ENCODE data around the gene C19orf38. TPM values are rescaled to one million over a fixed set of nuclear protein-coding genes. Genes with fewer than 3 reads are reported as not detected.

C19orf38 gene
- total RNA-seq, 1 experiment from 2014 or later = not detected

DNA sequence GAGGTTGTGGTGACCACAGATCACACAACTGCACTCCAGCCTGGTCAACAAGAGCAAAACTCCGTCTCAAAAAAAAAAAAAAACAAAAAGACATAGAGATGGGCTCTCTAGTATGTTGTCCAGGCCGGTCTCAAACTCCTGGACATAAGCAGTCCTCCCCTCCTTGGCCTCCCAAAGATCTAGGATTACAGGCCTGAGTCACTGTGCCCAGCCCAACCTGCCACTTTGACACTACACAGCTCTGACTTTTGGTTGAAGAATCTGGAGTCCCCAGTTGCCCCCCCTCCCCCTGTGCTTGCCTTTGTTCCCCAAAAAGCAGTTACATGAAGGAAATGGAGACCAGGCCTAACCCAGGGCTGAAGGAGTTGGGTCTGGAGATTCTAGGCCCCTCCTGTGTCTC lies 36.1 kb downstream of the C19orf38 start:
- Histone ChIP-seq H2BK15ac (ENCODE audit: low read depth, low read length) (no peak overlapping the region), H4K8ac (replicated peaks; ENCODE audit: insufficient read length, low read depth, low read length) (no peak overlapping the region), H2AK5ac (ENCODE audit: insufficient read length, low read length) (no peak overlapping the region), H3K9ac (ENCODE audit: extremely low read depth, insufficient read length, low read length) (no peak overlapping the region), H3K14ac (ENCODE audit: insufficient read depth, low read length) (no peak overlapping the region), H4K5ac (ENCODE audit: insufficient read length, low read depth, low read length) (no peak overlapping the region), H3K4me1 (ENCODE audit: insufficient read depth, low read length) (peaks cover 22% of the 10 kb centered on the region; the same call in 1 of the 2 replicates), H2BK12ac (ENCODE audit: insufficient read length, low read depth, low read length) (no peak overlapping the region), H3K9me3 (ENCODE audit: control insufficient read depth, low read depth, low read length) (no peaks in the 10 kb centered on the region), H3K79me1 (ENCODE audit: insufficient read depth, low read depth, low read length, poor library complexity, severe bottlenecking) (peaks cover 2% of the 10 kb centered on the region), H2BK5ac (ENCODE audit: insufficient read length, low read length) (no peak overlapping the region), H2BK120ac (ENCODE audit: low read depth, low read length, poor library complexity, severe bottlenecking) (no peak overlapping the region), H3K79me2 (ENCODE audit: insufficient read depth, low read length) (peaks cover 26% of the 10 kb centered on the region; the same call in 1 of the 2 replicates), H3K4me2 (ENCODE audit: insufficient read depth, insufficient read length, low read length) (no peak overlapping the region), H3K23me2 (ENCODE audit: insufficient read length, low read depth, low read length, poor library complexity, severe bottlenecking) (no peaks in the 10 kb centered on the region), H3K4ac (ENCODE audit: low read depth, low read length) (no peak overlapping the region), H3K27me3 (ENCODE audit: insufficient read depth, low read length) (no peaks in the 10 kb centered on the region), H3K27ac (ENCODE audit: insufficient read length, low read depth, low read length) (no peak overlapping the region), H2AFZ (ENCODE audit: low read length) (no peak overlapping the region), H2BK20ac (ENCODE audit: low read depth, low read length, poor library complexity, severe bottlenecking) (no peak overlapping the region), H3K23ac (ENCODE audit: insufficient read length, low read depth, low read length) (no peak overlapping the region), H3T11ph (ENCODE audit: low read length) (no peak overlapping the region), H4K91ac (ENCODE audit: insufficient read length, low read depth, low read length) (no peak overlapping the region), H3K56ac (ENCODE audit: insufficient read length, low read depth, low read length) (no peak overlapping the region), H4K20me1 (ENCODE audit: control insufficient read depth, insufficient read depth, insufficient read length) (peaks cover 3% of the 10 kb centered on the region), H3K18ac (ENCODE audit: insufficient read length, low read depth, low read length) (no peak overlapping the region)
- Mint-ChIP-seq H3K9me3 (no peaks in the 10 kb centered on the region), H3K4me1 (peaks cover 63 to 79% of the 10 kb centered on the region in 2 experiments), H3K4me3 (no peak overlapping the region), H3K27me3 (ENCODE audit: low read depth) (no peaks in the 10 kb centered on the region), H3K27ac (0 out of 7 replicates have a peak overlapping the region, but pooled peaks of 1 of the 3 experiments have one; percentile 38), H3K36me3 (ENCODE audit: insufficient read depth in 1 of 3, low read depth in 3 of 3) (peaks cover 2 to 9% (median 3%) of the 10 kb centered on the region in 3 experiments; a peak in 4 of 7 replicates)
- no peak for DNase-seq
- no CpG with 5 or more reads among the region's 2 CpGs for WGBS (ENCODE audit: extremely low coverage, insufficient read length, low lambda C conversion rate)
- TF ChIP-seq, protein P1, sequence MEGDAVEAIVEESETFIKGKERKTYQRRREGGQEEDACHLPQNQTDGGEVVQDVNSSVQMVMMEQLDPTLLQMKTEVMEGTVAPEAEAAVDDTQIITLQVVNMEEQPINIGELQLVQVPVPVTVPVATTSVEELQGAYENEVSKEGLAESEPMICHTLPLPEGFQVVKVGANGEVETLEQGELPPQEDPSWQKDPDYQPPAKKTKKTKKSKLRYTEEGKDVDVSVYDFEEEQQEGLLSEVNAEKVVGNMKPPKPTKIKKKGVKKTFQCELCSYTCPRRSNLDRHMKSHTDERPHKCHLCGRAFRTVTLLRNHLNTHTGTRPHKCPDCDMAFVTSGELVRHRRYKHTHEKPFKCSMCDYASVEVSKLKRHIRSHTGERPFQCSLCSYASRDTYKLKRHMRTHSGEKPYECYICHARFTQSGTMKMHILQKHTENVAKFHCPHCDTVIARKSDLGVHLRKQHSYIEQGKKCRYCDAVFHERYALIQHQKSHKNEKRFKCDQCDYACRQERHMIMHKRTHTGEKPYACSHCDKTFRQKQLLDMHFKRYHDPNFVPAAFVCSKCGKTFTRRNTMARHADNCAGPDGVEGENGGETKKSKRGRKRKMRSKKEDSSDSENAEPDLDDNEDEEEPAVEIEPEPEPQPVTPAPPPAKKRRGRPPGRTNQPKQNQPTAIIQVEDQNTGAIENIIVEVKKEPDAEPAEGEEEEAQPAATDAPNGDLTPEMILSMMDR (conservative IDR thresholded peaks at IDR 0.05) = no peak
